ENCODE results near the gene STK25.
"Not testable (repeated sequence)": the region's sequence is repeated elsewhere in the genome, so short reads cannot be mapped to it uniquely, and the experiment has no call there.

STK25 gene

GRCh38 chr2:241461693-241462677 lies 46.4 kb downstream of the STK25 start:
- no peak for DNase-seq

GRCh38 chr2:241460631-241461030 lies 47.8 kb downstream of the STK25 start:
- DNase-seq: no peak

- no peak for DNase-seq
Observed at GRCh38 chr2:241459520-241459919, 48.9 kb downstream of the STK25 start.

- no peak for DNase-seq
Observed at GRCh38 chr2:241458687-241459086, 49.7 kb downstream of the STK25 start.

- no peak for DNase-seq
Observed at GRCh38 chr2:241456546-241456945, 51.8 kb downstream of the STK25 start.

- DNase-seq: no peak
Observed at GRCh38 chr2:241454837-241455485, 53.4 kb downstream of the STK25 start.

GRCh38 chr2:241453919-241454318 lies 54.5 kb downstream of the STK25 start:
- DNase-seq: not testable (repeated sequence)

- DNase-seq: no peak
Observed at GRCh38 chr2:241451840-241452506, 56.4 kb downstream of the STK25 start.

- DNase-seq: not testable (repeated sequence)
Observed at GRCh38 chr2:241450092-241450491, 58.3 kb downstream of the STK25 start.

GRCh38 chr2:241445426-241445825 lies 63.0 kb downstream of the STK25 start:
- DNase-seq: no peak

GRCh38 chr2:241443486-241444223 lies 64.7 kb downstream of the STK25 start:
- DNase-seq: peak; percentile 72 to 73

Data from AML-193 (cell line).